ENCODE data around the gene RNF215.
"Not testable (repeated sequence)": the region's sequence is repeated elsewhere in the genome, so short reads cannot be mapped to it uniquely, and the experiment has no call there.

The RNF215 gene

GRCh38 chr22:30421695-30422480 lies 34.7 kb upstream of the RNF215 start:
- no peak for DNase-seq (ENCODE audit: low read depth in 2 of 2)

- no peak for DNase-seq (ENCODE audit: low read depth in 2 of 2)
Observed at GRCh38 chr22:30420347-30421125, 33.3 kb upstream of the RNF215 start.

DNA sequence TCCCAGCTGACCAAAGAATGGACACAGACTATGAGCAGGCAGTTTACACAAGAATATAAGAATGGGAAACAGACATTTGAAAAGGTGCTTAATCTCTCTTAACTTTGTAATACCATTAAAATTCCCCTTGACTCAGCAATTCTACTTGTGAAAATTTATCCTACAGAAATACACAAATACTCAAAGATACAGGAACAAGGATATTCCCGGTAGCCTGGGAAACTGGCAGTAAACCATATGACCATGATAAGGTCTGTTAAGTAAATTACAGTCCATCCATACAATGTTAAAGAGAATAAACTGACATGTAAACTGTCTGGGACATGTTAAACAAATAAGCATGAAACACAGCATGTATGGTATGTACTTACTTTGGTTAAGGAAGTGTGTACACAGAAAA lies 29.6 kb upstream of the RNF215 start:
- no peak for DNase-seq (ENCODE audit: low read depth in 2 of 2)

GRCh38 chr22:30416403-30416802 lies 29.2 kb upstream of the RNF215 start:
- no peak for DNase-seq (ENCODE audit: low read depth in 2 of 2)

- DNase-seq (ENCODE audit: low read depth in 2 of 2): no peak
Observed at GRCh38 chr22:30414525-30415047, 27.4 kb upstream of the RNF215 start.

- DNase-seq (ENCODE audit: low read depth in 2 of 2): no peak
Observed at GRCh38 chr22:30413745-30414524, 26.7 kb upstream of the RNF215 start.

DNA sequence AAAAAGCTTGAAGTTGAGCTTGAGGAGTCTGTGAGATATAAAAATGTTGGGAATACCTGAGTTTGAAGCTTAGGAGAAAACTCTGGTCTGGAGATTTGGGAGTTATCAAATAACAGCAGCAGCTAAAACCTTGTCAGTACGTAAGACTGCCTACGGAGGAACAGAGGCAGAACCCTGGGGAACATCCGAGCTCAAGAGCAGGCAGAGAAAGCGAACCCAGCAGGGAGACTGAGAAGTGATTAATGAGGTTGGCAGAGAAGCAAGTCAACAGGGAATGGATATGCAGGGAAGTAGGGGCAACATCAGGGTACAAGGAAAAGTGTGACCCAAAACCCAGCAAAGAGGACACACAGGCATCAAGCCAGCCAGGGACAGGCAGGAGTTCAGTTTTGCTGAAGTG lies 25.8 kb upstream of the RNF215 start:
- DNase-seq (ENCODE audit: low read depth in 2 of 2): no peak

DNA sequence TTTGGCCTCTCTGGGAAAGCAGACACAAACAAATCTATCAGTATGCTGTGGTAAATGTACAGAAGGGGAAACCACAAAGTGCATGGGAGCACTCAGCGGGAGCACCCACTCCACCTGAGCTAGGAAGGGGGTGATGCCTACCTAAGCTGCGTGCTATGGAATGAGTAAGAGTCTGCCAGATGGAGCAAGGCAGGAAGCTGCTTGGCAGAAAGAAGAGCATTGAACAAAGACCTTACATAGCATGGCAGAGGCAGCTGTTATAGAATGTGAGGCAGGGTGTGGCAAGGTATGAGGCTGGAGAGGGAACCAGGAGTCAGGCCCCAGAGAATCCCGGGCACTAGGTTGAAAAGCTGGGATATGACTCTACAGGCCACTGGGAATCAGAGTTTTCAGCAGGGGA lies 24.6 kb upstream of the RNF215 start:
- DNase-seq (ENCODE audit: low read depth in 2 of 2): no peak

DNA sequence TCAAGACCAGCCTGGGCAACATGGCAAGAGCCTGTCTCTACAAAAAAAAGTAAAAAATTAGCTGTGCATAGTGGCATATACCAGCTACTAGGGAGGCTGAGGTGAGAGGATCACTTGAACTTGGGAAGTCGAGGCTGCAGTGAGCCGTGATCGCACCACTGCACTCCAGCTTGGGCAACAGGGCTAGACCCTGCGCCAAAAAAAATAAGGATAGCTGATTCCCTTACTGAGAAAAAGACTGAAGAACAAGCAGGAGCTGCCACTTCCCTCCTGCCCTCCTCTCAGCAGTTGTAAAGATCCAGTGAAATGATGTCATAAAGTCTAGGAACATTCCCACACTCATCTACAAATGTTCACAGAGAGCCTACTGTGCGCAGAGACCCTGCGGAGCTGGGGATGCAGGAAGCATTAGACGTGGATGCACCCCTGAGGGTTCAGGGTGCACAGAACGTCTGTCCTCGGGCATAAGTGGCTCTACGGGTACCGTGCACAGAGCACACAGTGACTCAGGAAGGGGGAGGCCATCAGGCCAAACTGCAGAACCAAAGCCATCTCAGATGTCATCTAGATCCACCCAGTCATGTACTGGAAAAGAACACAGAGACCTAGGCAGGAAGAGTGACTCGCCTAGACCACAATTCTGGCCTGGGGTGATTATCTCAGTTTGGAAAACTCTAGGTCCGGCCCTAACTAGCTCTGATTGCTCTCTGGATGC lies 21.3 kb upstream of the RNF215 start:
- no peak for DNase-seq (ENCODE audit: low read depth in 2 of 2)

DNA sequence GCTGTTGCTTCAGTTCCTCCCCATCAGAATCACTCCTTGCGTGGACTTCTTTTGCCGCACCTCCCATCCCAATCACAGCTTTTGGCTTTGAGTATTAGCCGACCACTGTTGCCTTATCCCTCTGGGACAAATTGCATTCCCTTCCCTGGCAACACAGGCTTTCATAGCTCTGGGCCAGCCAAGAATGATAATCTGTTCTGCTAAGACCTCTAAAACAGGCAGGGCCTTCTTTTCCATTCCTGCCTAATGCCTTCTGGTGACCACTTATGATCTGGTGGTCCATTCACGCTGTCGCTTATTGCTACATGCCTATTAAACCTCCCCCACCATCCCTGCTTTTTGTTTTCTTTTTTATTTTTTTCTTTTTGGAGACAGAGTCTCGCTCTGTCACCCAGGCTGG lies 19.2 kb upstream of the RNF215 start:
- DNase-seq (ENCODE audit: low read depth in 2 of 2): no peak

- no peak for DNase-seq (ENCODE audit: low read depth in 2 of 2)
Observed at GRCh38 chr22:30405731-30406130, 18.5 kb upstream of the RNF215 start.

GRCh38 chr22:30404307-30404706 lies 17.1 kb upstream of the RNF215 start:
- no peak for DNase-seq (ENCODE audit: low read depth in 2 of 2)

- not testable (repeated sequence) for DNase-seq (ENCODE audit: low read depth in 2 of 2)
Observed at GRCh38 chr22:30402766-30403104, 15.5 kb upstream of the RNF215 start.

DNA sequence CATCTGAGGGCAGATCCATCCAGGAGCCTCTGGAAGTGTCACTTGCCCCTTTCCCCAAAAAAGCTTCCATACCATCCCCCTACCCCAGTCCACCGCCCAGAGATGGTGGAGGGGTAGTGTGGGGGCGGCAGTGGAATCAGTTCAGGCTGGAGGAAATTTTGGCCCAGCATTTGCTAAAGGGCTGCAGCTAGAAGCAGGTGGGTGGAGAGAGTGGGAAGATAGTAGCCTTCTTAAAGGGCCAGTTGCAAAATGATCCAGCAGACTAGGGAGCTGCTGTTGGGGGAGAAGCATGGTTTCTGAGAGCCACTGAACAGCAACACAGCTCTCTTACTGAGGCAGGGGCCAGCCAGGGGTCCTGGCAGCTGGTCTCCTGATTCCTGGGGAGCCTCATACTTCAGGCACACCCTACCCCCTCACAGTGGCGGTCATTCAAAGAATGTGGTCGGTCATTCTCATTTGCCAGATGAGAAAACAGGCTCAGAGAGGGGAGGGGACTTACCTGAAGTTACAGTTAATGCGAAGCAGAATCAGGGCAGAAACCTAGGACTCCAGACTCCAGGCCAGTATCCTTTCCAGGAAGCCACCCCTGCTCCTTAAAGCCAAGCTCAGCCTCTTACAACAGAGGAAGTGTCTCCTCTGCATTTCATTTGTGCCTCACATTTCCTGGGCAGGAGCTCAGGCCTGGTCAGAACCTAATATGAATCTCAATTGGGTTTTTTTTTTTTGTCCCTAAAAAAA lies 15.0 kb upstream of the RNF215 start:
- no peak for DNase-seq (ENCODE audit: low read depth in 2 of 2)

DNA sequence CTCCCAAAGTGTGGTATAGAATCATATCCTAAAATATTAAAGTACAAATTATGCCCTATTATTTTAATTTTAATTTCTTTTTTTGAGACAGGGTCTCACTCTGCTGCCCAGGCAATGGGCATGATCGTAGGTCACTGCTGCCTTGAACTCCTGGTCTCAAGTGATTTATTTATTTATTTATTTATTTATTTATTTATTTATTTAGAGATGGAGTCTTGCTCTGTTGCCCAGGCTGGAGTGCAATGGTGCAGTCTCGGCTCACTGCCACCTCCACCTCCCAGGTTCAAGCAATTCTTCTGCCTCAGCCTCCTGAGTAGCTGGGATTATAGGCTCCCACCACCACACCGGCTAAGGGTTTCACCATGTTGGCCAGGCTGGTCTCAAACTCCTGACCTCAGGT lies 13.8 kb upstream of the RNF215 start:
- not testable (repeated sequence) for DNase-seq (ENCODE audit: low read depth in 2 of 2)

DNA sequence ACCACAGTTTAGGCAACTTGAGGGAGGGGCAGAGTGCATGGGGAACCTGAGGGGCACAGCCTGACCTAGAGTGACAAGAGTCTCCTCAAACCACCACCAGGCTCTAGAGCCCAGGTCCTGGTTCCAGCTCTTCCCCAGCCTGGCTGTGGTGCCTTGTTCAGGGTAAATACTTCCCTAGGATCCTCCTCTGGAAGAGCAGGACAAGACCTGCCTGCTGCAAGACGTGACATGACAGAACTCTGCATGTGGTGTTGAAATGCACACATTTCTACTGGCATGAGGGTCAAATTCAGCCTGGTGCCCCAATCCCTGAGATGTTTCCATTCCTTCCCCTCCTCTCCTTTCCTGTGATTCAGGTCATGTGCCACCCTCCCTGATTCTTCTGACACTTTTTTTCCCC lies 12.9 kb upstream of the RNF215 start:
- DNase-seq (ENCODE audit: low read depth in 2 of 2): no peak

- DNase-seq (ENCODE audit: low read depth in 2 of 2): no peak
Observed at GRCh38 chr22:30399718-30400117, 12.5 kb upstream of the RNF215 start.

- no peak for DNase-seq (ENCODE audit: low read depth in 2 of 2)
Observed at GRCh38 chr22:30398685-30399680, 11.8 kb upstream of the RNF215 start.

Measured in stimulated activated CD4-positive, alpha-beta T cell treated with anti-CD3 and anti-CD28 coated beads, Interleukin-12 subunit alpha, Interleukin-12 subunit beta, amount 100 ng/mL, for 24 hours (primary cell).